ENCODE measurements around the gene KCNT2. TPM values are rescaled to one million over a fixed set of nuclear protein-coding genes. Genes with fewer than 3 reads are reported as not detected.

Gene KCNT2
- total RNA-seq, 1 experiment from 2014 or later = 0.41 TPM

DNA sequence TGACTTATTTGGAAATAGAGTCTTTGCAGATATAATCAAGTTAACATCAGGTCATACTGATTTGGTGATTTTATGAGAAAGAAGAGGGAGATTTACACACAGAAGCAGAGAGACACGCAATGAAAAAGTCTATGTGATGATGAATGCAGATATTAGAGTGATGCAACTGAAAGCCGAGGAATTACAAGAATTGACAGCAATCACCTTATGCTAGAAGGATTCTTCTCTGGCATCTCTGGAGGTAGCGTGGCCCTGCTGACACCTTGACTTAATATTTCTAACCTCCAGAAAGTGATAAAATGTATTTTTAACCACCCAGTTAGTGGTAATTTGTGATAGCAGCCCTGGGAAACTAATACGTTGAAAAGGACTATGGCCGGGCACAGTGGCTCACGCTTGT lies 29.4 kb upstream of the KCNT2 start:
- Histone ChIP-seq H3K27ac (ENCODE audit: low read length) (no peak overlapping the region), H3K4me1 (ENCODE audit: control insufficient read depth, insufficient read depth, low read length) (no peaks in the 10 kb centered on the region), H3K36me3 (ENCODE audit: control insufficient read depth, insufficient read depth, low read length) (no peaks in the 10 kb centered on the region), H3K9me3 (ENCODE audit: control insufficient read depth, insufficient read depth, low read depth, low read length) (no peaks in the 10 kb centered on the region), H3K27me3 (ENCODE audit: control insufficient read depth, insufficient read depth, low read length) (no peaks in the 10 kb centered on the region), H3K4me3 (ENCODE audit: low read depth in 2 of 2, low read length in 2 of 2) (no peak overlapping the region)
- DNase-seq (ENCODE audit: low read depth, low spot score) (no peak), ATAC-seq (no peak)
- BruUV-seq (replicated peaks) = no TSS peak
- POLR2A ChIA-PET = no interaction called here
- CTCF ChIA-PET = no interaction called here
- intact Hi-C loops (cut with micrococcal nuclease; ENCODE audit: unreplicated experiment) = no loop called here
- in situ Hi-C loops (cut with HindIII; ENCODE audit: low pct_unique_long_range_greater_than_20kb, low sequenced_read_pairs) = no loop called here
- TF ChIP-seq POLR2AphosphoS5 (IDR thresholded peaks at IDR 0.05; ENCODE audit: low read depth, low read length) (no peak), SIN3A (IDR thresholded peaks at IDR 0.05; ENCODE audit: borderline replicate concordance, insufficient read depth, low read depth, low read length) (no peak), CTCF (IDR thresholded peaks at IDR 0.05) (no peak), TCF7L2 (IDR thresholded peaks at IDR 0.05; ENCODE audit: low read depth, low read length) (no peak)
- TF ChIP-seq, protein P1, sequence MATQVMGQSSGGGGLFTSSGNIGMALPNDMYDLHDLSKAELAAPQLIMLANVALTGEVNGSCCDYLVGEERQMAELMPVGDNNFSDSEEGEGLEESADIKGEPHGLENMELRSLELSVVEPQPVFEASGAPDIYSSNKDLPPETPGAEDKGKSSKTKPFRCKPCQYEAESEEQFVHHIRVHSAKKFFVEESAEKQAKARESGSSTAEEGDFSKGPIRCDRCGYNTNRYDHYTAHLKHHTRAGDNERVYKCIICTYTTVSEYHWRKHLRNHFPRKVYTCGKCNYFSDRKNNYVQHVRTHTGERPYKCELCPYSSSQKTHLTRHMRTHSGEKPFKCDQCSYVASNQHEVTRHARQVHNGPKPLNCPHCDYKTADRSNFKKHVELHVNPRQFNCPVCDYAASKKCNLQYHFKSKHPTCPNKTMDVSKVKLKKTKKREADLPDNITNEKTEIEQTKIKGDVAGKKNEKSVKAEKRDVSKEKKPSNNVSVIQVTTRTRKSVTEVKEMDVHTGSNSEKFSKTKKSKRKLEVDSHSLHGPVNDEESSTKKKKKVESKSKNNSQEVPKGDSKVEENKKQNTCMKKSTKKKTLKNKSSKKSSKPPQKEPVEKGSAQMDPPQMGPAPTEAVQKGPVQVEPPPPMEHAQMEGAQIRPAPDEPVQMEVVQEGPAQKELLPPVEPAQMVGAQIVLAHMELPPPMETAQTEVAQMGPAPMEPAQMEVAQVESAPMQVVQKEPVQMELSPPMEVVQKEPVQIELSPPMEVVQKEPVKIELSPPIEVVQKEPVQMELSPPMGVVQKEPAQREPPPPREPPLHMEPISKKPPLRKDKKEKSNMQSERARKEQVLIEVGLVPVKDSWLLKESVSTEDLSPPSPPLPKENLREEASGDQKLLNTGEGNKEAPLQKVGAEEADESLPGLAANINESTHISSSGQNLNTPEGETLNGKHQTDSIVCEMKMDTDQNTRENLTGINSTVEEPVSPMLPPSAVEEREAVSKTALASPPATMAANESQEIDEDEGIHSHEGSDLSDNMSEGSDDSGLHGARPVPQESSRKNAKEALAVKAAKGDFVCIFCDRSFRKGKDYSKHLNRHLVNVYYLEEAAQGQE (IDR thresholded peaks at IDR 0.05; ENCODE audit: insufficient read depth in 1 of 2, low read depth in 2 of 2, low read length in 1 of 2) = no peak

DNA sequence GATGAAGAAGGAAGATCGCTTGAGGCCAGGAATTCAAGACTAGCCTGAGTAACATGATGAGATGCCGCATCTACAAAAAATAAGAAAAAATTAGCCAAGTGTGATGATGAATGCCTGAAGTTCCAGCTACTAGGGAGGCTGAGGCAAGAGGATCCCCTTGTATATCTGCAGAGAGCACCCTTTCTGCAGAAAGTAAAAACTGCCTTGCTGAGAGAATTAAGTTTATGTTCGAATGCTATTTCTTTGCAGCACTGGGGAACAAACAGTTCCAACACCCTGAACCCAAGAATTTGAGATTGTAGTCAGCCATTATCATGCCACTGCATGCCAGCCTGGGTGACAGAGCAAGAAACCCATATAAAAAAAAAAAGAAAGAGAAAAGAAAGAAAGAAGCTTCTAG lies 20.6 kb upstream of the KCNT2 start:
- BruUV-seq (replicated peaks) = no TSS peak
- H3K27me3 ChIP-seq (ENCODE audit: control insufficient read depth, insufficient read depth, low read length) = no peaks in the 10 kb centered on the region
- no peak for ATAC-seq
- no peaks in the 10 kb centered on the region for H3K36me3 ChIP-seq (ENCODE audit: control insufficient read depth, insufficient read depth, low read length)
- H3K4me1 ChIP-seq (ENCODE audit: control insufficient read depth, insufficient read depth, low read length) = no peaks in the 10 kb centered on the region
- H3K9me3 ChIP-seq (ENCODE audit: control insufficient read depth, insufficient read depth, low read depth, low read length) = no peaks in the 10 kb centered on the region; the same call in 1 of the 2 replicates
- ChIA-PET POLR2A (no interaction called here), CTCF (no interaction called here)
- H3K27ac ChIP-seq (ENCODE audit: low read length) = no peak overlapping the region
- intact Hi-C loops (cut with micrococcal nuclease; ENCODE audit: unreplicated experiment) = no loop called here
- TF ChIP-seq SIN3A (IDR thresholded peaks at IDR 0.05; ENCODE audit: borderline replicate concordance, insufficient read depth, low read depth, low read length) = no peak
- no peak for TF ChIP-seq POLR2AphosphoS5 (IDR thresholded peaks at IDR 0.05; ENCODE audit: low read depth, low read length)
- no peak for TF ChIP-seq TCF7L2 (IDR thresholded peaks at IDR 0.05; ENCODE audit: low read depth, low read length)
- TF ChIP-seq, protein P1 (IDR thresholded peaks at IDR 0.05; ENCODE audit: insufficient read depth in 1 of 2, low read depth in 2 of 2, low read length in 1 of 2) = no peak
- TF ChIP-seq CTCF (IDR thresholded peaks at IDR 0.05) = no peak
- DNase-seq (ENCODE audit: low read depth, low spot score) = no peak
- in situ Hi-C loops (cut with HindIII; ENCODE audit: low pct_unique_long_range_greater_than_20kb, low sequenced_read_pairs) = no loop called here
- no peak overlapping the region for H3K4me3 ChIP-seq (ENCODE audit: low read depth in 2 of 2, low read length in 2 of 2)
